ENCODE measurements around the gene EML4.

- TF ChIP-seq CTCF (IDR thresholded peaks at IDR 0.05) (no peak), POLR2A (IDR thresholded peaks at IDR 0.05) (no peak), EP300 (IDR thresholded peaks at IDR 0.05) (no peak)
These were observed 159.8 kb downstream of the EML4 start for GRCh38 chr2:42328923-42329322.

Data from ovary (tissue), 3 donors.